ENCODE data around the gene B4GALNT3. TPM values are rescaled to one million over a fixed set of nuclear protein-coding genes. Genes with fewer than 3 reads are reported as not detected.

The B4GALNT3 gene
- total and polyA plus RNA-seq, 7 donors = 0.21 to 4.0 (median 0.57) TPM

DNA sequence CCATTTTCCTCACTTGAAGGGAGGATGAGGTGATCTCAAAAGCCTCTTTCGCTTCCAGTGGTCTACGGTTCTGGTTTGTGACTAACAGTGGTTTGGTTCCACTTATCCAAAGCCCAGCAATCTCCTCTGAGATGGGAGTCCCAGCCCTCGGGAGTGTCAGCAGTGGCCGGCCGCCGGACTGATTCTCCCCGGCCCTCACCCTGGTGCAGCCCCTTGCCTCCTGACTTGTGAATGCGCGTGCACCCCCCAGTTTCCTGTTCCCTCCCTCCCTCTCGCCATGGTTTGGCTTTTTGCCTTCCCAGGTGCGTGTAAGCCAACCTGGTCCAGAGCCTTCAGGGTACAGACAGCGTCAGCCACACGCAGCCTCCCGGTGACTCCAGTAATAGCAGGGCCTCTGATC, 74.5 kb downstream of the B4GALNT3 start:
- Histone ChIP-seq H3K36me3 (ENCODE audit: insufficient read depth in 1 of 2, low read depth in 1 of 2) (no peaks in the 10 kb centered on the region), H3K4me3 (no peak overlapping the region), H3K27me3 (ENCODE audit: insufficient read depth in 3 of 3, low read length in 2 of 3) (peaks cover 0 to 4% (median 0%) of the 10 kb centered on the region in 3 donors), H3K9me3 (no peaks in the 10 kb centered on the region), H3K27ac (no peak overlapping the region), H3K4me1 (no peaks in the 10 kb centered on the region)
- intact Hi-C loops (cut with DNase I) = no loop called here
- no peak for DNase-seq
- ATAC-seq = no peak
- TF ChIP-seq, protein P1, sequence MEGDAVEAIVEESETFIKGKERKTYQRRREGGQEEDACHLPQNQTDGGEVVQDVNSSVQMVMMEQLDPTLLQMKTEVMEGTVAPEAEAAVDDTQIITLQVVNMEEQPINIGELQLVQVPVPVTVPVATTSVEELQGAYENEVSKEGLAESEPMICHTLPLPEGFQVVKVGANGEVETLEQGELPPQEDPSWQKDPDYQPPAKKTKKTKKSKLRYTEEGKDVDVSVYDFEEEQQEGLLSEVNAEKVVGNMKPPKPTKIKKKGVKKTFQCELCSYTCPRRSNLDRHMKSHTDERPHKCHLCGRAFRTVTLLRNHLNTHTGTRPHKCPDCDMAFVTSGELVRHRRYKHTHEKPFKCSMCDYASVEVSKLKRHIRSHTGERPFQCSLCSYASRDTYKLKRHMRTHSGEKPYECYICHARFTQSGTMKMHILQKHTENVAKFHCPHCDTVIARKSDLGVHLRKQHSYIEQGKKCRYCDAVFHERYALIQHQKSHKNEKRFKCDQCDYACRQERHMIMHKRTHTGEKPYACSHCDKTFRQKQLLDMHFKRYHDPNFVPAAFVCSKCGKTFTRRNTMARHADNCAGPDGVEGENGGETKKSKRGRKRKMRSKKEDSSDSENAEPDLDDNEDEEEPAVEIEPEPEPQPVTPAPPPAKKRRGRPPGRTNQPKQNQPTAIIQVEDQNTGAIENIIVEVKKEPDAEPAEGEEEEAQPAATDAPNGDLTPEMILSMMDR (IDR thresholded peaks at IDR 0.05) = no peak
- WGBS, 3 donors = 83 to 94% (median 86%) methylated on average over 14 of the region's 14 CpGs

DNA sequence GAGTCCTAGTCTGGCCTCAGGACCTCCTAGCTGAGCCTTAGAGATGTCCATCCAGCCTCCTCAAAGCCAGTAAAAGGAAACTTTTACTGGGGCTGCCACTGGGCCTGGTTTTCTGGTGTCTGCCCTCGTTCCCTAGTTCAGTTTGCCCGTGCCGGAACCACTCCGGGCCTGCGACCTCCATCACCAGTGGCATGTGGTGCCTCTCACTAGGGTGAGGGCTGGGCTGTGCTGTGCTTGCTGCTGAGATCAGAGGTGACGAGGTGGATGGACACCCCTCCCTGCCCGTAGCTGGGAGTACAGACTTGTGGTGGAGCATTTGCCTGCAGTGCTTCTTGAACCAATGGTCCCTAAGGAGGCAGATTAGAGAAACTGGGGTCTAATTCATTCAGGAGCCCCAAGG, 75.7 kb downstream of the B4GALNT3 start:
- H3K4me1 ChIP-seq = no peaks in the 10 kb centered on the region
- no peaks in the 10 kb centered on the region for H3K9me3 ChIP-seq
- intact Hi-C loops (cut with DNase I) = no loop called here
- H3K27ac ChIP-seq = no peak overlapping the region
- ATAC-seq = no peak
- H3K4me3 ChIP-seq = no peak overlapping the region
- TF ChIP-seq, protein P1 (IDR thresholded peaks at IDR 0.05) = no peak
- no peak for DNase-seq
- H3K36me3 ChIP-seq (ENCODE audit: insufficient read depth in 1 of 2, low read depth in 1 of 2) = no peaks in the 10 kb centered on the region
- WGBS, 3 donors = 95 to 97% (median 96%) methylated on average over 7 of the region's 7 CpGs
- peaks cover 0 to 4% (median 0%) of the 10 kb centered on the region in 3 donors for H3K27me3 ChIP-seq (ENCODE audit: insufficient read depth in 3 of 3, low read length in 2 of 3)

DNA sequence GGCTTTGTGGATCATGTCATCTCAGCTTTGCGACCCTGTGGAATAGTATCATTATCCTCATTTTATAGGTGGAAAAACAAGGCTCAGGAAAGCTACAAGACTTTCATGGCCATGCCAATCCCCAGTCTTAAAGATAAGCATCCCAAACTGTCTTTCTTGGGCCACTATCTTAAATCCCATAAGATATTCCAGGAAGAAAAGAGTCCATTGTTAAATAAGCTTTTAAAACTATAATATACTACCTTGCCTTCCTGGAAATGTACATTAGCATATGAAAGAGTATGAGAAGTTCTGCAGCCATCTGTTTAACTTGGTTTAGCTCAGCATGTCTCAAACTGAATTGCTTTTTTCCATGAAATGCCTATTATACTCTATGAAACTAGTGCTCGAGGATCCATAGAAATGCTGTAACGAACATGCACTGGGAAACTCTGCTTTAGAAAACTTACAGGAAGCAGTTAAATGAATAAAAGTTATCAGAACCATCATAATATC, 77.1 kb downstream of the B4GALNT3 start:
- WGBS, 3 donors = 93 to 95% (median 94%) methylated on average over 3 of the region's 3 CpGs

DNA sequence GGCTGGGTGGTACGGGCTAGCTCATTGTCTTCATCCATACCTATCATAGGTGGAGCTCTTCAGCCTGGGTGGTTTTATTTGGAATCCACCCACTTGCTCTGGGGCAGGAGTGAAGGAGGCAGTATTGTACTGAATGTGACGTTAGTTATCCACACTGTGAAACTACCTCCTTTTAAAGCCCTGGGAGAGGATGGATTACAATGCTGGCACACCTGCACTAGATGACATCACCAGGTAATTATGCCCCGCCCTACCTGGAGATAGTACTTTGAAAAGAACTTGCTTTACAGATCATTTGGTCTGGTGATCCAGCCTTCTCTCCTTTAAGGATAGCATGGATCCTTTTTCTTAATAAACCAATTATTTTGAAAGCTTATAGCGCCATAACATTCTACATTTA, 78.0 kb downstream of the B4GALNT3 start:
- DNase-seq (no peak), ATAC-seq (no peak)
- TF ChIP-seq, protein P1 (IDR thresholded peaks at IDR 0.05) = no peak
- WGBS, 3 donors = 86 to 91% (median 90%) methylated on average over 4 of the region's 4 CpGs
- Histone ChIP-seq H3K9me3 (no peaks in the 10 kb centered on the region), H3K27me3 (ENCODE audit: insufficient read depth in 3 of 3, low read length in 2 of 3) (peaks cover 0 to 4% (median 0%) of the 10 kb centered on the region in 3 donors), H3K4me1 (no peaks in the 10 kb centered on the region), H3K4me3 (no peak overlapping the region), H3K36me3 (ENCODE audit: insufficient read depth in 1 of 2, low read depth in 1 of 2) (no peaks in the 10 kb centered on the region), H3K27ac (no peak overlapping the region)
- intact Hi-C loops (cut with DNase I) = no loop called here

More for the DNA sequence above, 77.1 kb downstream of the B4GALNT3 start:
- H3K9me3 ChIP-seq = no peaks in the 10 kb centered on the region
- H3K27me3 ChIP-seq (ENCODE audit: insufficient read depth in 3 of 3, low read length in 2 of 3) = peaks cover 0 to 4% (median 0%) of the 10 kb centered on the region in 3 donors
- no peak for ATAC-seq
- intact Hi-C loops (cut with DNase I) = no loop called here
- DNase-seq = no peak
- TF ChIP-seq, protein P1 (IDR thresholded peaks at IDR 0.05) = no peak
- no peak overlapping the region for H3K4me3 ChIP-seq
- no peaks in the 10 kb centered on the region for H3K4me1 ChIP-seq
- no peak overlapping the region for H3K27ac ChIP-seq
- H3K36me3 ChIP-seq (ENCODE audit: insufficient read depth in 1 of 2, low read depth in 1 of 2) = no peaks in the 10 kb centered on the region
